Suprapubic skin (tissue), 4 donors: ENCODE measurements around the gene SCN2B.

ENCODE experiments used
- EP300 ChIP-seq: sonication (generic); formaldehyde crosslinking; IDR thresholded peaks from one replicate; pipeline ENCODE4 v1.6.1; 2017; ENCODE audit warnings: antibody characterized with exemption
- POLR2A ChIP-seq, 2 donors: fragments of 450-650 bp; IDR thresholded peaks; one replicate each; pipeline ENCODE4 v1.6.1; 2017; ENCODE audit warnings: antibody characterized with exemption in 2 of 2, mild to moderate bottlenecking in 2 of 2, moderate library complexity in 2 of 2
- POLR2AphosphoS5 ChIP-seq, 3 donors: sonication (generic); formaldehyde crosslinking; IDR thresholded peaks; one replicate each; pipeline ENCODE4 v1.6.1; 2017; ENCODE audit warnings: antibody characterized with exemption in 3 of 3
- TF ChIP-seq, protein P1 (sequence below), 2 donors: fragments of 200-600 bp in 1 of 2; fragments of 450-650 bp in 1 of 2; sonication (generic) in 1 of 2; IDR thresholded peaks; one replicate each; pipeline ENCODE4 v1.5.1; 2016 to 2019; ENCODE audit warnings: antibody characterized with exemption in 2 of 2, mild to moderate bottlenecking in 1 of 2, moderate library complexity in 1 of 2

DNA sequence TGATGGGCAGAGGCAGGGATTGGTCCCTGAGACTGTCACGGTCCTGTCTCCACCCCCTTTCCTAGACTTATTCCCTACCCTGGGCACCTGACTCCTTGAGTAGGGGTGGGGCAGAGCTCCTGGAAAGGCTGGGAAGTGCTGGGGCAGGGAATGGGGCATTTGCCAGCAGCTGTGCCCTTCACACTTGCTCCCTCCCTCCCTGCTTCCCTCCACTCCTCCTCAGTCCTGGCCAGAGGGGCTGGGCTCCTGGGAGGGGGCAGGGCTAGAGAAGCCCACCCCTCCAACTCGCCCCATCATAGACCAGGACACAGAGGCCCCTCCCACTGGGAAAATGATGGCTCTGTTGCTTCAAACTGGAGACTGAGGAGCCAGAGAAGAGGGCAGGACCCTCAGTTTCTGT is 11.6 kb downstream of the SCN2B start:
- TF ChIP-seq POLR2AphosphoS5 (IDR thresholded peaks at IDR 0.05), result no peak
- TF ChIP-seq, protein P1, sequence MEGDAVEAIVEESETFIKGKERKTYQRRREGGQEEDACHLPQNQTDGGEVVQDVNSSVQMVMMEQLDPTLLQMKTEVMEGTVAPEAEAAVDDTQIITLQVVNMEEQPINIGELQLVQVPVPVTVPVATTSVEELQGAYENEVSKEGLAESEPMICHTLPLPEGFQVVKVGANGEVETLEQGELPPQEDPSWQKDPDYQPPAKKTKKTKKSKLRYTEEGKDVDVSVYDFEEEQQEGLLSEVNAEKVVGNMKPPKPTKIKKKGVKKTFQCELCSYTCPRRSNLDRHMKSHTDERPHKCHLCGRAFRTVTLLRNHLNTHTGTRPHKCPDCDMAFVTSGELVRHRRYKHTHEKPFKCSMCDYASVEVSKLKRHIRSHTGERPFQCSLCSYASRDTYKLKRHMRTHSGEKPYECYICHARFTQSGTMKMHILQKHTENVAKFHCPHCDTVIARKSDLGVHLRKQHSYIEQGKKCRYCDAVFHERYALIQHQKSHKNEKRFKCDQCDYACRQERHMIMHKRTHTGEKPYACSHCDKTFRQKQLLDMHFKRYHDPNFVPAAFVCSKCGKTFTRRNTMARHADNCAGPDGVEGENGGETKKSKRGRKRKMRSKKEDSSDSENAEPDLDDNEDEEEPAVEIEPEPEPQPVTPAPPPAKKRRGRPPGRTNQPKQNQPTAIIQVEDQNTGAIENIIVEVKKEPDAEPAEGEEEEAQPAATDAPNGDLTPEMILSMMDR (IDR thresholded peaks at IDR 0.05), result no peak
- no peak for TF ChIP-seq POLR2A (IDR thresholded peaks at IDR 0.05)
- TF ChIP-seq EP300, result no peak
